COR-L47 (cell line): Measurements from ENCODE around the gene IFI16.
"Not testable (repeated sequence)": the region's sequence is repeated elsewhere in the genome, so short reads cannot be mapped to it uniquely, and the experiment has no call there.

Experiments
- DNase-seq: peaks from one replicate; lab custom pipeline; 2025; lab: John Stamatoyannopoulos, UW

IFI16 gene

GRCh38 chr1:159008744-159009188 is 941 bp upstream of the IFI16 start:
- DNase-seq, result no peak

- no peak for DNase-seq
Observed at GRCh38 chr1:159009287-159009686, 420 bp upstream of the IFI16 start.

GRCh38 chr1:159010391-159010790 is 684 bp downstream of the IFI16 start:
- DNase-seq, result no peak

- not testable (repeated sequence) for DNase-seq
Observed at GRCh38 chr1:159011001-159011400, 1.3 kb downstream of the IFI16 start.

GRCh38 chr1:159011751-159012150 is 2.0 kb downstream of the IFI16 start:
- no peak for DNase-seq

- DNase-seq, result no peak
Observed at GRCh38 chr1:159012495-159012894, 2.8 kb downstream of the IFI16 start.

GRCh38 chr1:159014003-159014571 is 4.4 kb downstream of the IFI16 start:
- DNase-seq, result no peak

GRCh38 chr1:159014851-159015250 is 5.1 kb downstream of the IFI16 start:
- no peak for DNase-seq

GRCh38 chr1:159015440-159015909 is 5.8 kb downstream of the IFI16 start:
- no peak for DNase-seq

- no peak for DNase-seq
Observed at GRCh38 chr1:159023723-159024122, 14.0 kb downstream of the IFI16 start.

- no peak for DNase-seq
Observed at GRCh38 chr1:159025043-159025442, 15.3 kb downstream of the IFI16 start.

GRCh38 chr1:159026841-159027240 is 17.1 kb downstream of the IFI16 start:
- not testable (repeated sequence) for DNase-seq

GRCh38 chr1:159030311-159030710 is 20.6 kb downstream of the IFI16 start:
- no peak for DNase-seq

GRCh38 chr1:159030877-159031447 is 21.3 kb downstream of the IFI16 start:
- no peak for DNase-seq

- DNase-seq, result no peak
Observed at GRCh38 chr1:159040206-159040605, 30.5 kb downstream of the IFI16 start.

GRCh38 chr1:159040893-159041724 is 31.4 kb downstream of the IFI16 start:
- DNase-seq, result no peak

- not testable (repeated sequence) for DNase-seq
Observed at GRCh38 chr1:159046486-159046885, 36.8 kb downstream of the IFI16 start.

GRCh38 chr1:159051436-159051835 is 41.7 kb downstream of the IFI16 start:
- DNase-seq, result no peak

- DNase-seq, result no peak
Observed at GRCh38 chr1:159054427-159054826, 44.7 kb downstream of the IFI16 start.

GRCh38 chr1:159055181-159055641 is 45.5 kb downstream of the IFI16 start:
- DNase-seq, result no peak

- no peak for DNase-seq
Observed at GRCh38 chr1:159056069-159056698, 46.5 kb downstream of the IFI16 start.

- DNase-seq, result no peak
Observed at GRCh38 chr1:159058751-159059150, 49.0 kb downstream of the IFI16 start.
